GM19043 (cell line): ENCODE data around the gene STK40.

Experiments used
- ATAC-seq: cut with Tn5 transposase; IDR thresholded peaks from one replicate; pipeline ENCODE4 v1.9.1; 2021; ENCODE audit warnings: low read depth; ENCODE audit not compliant: unreplicated experiment

STK40 gene

GRCh38 chr1:36346741-36347370 lies 38.9 kb downstream of the STK40 start:
- ATAC-seq = no peak

DNA sequence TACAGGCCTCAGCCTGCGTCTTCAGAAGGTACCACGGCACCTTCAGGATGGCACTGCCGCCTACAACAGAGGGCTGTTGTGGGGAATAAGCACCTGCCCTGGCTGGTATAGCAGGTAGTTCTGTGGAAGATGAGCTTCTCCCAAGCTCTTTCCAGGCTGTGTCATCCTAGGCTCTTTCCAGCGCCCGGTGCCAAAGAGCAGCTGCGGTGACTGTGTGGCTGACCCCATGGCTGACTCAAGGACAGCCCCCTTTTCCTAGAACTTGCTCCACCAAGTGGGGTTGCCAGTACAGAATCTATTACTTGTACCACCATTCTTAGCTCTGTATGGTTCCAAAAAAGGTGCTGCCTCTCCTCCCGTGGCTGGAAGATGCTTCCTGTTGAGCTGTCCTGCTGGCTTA lies 40.4 kb downstream of the STK40 start:
- no peak for ATAC-seq

GRCh38 chr1:36344395-36344680 lies 41.4 kb downstream of the STK40 start:
- ATAC-seq = no peak

DNA sequence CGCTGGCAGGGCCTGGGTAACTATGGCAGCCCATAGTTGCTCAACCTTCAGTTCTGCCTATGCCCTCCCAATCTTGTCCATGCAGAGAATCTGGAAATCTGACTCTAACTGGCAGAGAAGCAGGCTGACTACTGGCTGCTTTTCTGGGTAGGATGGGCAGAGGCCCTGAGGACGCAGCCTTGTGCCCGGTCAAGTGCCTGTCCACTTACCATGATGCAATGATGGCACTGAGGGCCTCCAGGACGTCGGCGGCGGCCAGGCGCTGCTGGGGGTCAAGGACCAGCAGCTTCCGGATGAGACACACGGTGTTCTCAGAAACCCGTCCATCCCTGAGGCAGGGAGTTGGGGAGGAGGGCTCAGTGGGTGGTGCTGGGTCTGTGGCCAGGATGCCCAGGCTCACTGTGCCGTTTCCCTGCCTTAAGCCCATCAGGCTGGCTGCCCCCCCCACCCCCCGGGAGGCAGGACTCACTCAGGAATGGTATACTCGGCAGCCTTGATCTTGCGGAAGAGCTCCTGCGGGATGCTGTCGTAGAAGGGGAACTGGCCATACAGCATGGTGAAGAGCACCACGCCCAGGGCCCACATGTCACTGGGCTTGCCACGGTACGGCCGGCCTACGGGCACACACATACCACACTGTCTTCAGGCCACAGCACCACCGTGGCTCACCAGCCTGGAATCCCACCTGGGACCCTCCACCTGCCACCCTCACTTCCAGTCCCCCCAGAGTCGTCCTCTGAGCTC lies 41.9 kb downstream of the STK40 start:
- no peak for ATAC-seq

GRCh38 chr1:36342426-36343185 lies 43.1 kb downstream of the STK40 start:
- ATAC-seq = no peak

- no peak for ATAC-seq
These were observed 44.0 kb downstream of the STK40 start for GRCh38 chr1:36341626-36342320.

GRCh38 chr1:36339615-36340014 lies 46.1 kb downstream of the STK40 start:
- ATAC-seq = no peak

DNA sequence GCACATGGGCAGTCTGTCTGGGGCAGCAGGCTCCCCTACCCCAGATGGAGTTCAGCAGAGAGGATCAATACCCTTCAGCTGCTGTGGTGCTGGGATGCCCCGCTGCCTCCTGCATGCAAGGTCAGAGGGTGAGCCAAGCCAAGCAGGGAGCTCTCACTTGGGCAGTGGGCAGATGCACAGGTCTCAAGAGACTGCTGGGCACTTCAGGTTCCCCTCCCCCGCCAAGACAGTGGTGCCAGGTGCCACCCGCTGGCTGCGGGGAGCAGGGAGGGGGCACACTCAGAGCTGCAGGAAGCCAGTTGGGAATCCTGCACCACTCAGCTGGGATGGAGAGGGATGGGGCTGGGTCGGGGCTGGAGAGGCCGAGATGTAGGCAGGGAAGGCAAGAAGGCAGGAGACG lies 46.5 kb downstream of the STK40 start:
- no peak for ATAC-seq

- no peak for ATAC-seq
These were observed 47.9 kb downstream of the STK40 start for GRCh38 chr1:36337830-36338229.

GRCh38 chr1:36330940-36331339 lies 54.8 kb downstream of the STK40 start:
- ATAC-seq = no peak

GRCh38 chr1:36329817-36330216 lies 55.9 kb downstream of the STK40 start:
- no peak for ATAC-seq

DNA sequence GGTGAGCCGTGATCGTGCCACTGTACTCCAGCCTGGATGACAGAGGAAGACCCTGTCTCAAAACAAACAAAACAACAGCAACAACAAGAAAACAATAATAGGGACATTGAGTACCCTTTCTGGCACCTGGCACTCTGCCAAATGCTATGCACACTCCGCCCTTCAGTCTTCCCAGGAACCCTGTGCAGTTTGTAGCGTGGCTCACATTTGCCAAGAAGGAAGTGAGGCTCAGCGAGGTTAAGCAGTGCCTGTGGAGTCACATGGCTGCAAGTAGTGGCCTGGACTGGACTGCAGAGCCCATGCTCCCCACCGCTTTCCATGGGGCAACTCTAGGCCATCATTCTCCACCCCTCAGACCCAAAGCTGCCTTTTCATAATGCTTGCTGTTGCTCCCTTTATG lies 57.0 kb downstream of the STK40 start:
- ATAC-seq = no peak

- no peak for ATAC-seq
These were observed 57.6 kb downstream of the STK40 start for GRCh38 chr1:36328088-36328480.

- ATAC-seq = no peak
These were observed 58.2 kb downstream of the STK40 start for GRCh38 chr1:36327421-36328087.

- ATAC-seq = no peak
These were observed 59.2 kb downstream of the STK40 start for GRCh38 chr1:36326499-36326898.

- ATAC-seq = no peak
These were observed 61.4 kb downstream of the STK40 start for GRCh38 chr1:36324353-36324703.

- ATAC-seq = no peak
These were observed 61.9 kb downstream of the STK40 start, which contains the start of gene EVA1B for GRCh38 chr1:36323636-36324352. Gene EVA1B (minus strand): TSS chr1:36323645. CDS start chr1:36323037, 608 bp downstream.

DNA sequence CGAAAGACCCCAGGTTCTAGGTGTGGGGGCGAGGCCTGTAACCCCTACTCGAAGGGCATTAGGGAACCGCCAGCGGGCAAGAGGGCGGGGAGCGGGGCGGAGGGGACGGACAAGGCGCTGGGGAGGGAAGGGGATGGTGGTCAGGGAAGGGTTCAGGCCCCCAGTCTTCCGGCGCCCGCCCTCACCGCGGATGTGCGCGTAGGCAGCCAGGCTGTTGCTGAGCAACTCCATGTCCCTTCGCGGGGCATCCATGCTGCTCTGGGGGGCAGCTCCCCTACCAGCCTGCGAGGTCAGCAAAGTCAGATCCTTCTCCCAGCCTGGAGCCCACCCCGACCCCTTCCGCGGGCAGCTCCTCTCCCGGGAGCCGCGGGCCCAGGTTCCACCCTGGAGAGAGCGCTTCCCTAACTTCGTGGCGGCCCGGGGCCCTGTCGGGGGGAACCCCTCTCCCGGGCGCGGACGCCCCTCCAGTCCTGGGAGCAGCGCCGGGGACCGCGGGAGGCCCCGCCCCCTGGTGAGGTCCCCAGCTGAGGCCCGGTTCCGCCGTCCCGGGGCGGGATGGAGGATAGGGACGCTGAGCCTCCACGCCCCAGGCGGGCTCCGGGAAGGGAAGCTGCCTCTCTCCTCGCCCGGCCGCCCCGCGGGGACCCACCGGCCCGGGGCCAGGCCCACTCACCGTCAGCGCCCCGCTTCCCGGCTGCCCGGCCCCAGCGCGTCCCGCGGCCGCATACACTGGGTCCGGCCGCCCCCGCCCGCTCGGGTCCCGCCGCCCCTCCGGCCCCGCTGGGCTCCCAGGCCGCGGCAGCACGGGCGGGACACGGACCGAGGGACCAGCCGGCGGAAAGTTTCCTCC lies 62.7 kb downstream of the STK40 start:
- ATAC-seq = no peak
